ENCODE results near the gene MRI1. TPM values are rescaled to one million over a fixed set of nuclear protein-coding genes. Genes with fewer than 3 reads are reported as not detected.

The MRI1 gene
- total RNA-seq, 1 donor from 2014 or later: 89.9 TPM

DNA sequence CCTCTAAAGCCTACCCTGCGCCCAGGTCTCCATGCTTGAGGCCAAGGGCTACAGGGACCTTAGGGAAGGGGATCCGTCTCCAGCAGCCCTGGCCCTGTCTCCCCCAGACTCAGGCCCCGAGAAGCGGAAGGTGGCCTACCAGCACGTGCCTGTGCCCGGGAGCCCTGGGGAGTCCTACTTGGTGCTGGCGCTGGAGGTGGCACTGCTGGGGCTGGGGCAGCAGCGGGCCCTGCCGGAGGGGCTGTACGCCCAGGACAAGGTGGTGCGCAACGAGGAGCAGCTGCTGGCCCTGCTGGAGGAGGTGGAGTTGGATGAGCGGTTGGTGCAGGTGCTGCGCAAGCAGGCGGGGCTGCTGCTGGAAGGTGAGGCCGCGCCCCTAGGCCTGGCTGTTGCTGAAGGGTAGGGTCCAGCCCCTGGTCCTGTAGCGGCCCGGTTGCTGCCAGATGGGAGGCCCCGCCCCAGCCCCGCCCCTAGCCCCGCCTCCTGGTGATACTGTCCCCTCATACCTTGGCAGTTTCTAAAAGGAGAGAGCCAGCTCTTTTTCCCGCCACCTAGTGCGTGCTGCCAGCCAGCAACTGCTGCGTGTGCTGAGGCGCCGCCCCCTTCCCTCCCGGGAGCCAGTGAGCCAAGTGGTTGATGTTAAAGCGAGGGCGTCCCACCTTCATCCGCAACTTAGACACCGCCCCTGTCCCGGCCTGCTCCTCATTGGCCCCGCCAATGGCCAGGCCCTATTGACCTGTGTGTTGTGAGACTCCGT is 53.5 kb downstream of the MRI1 start:
- intact Hi-C loops (cut with DNase I): no loop called here
- no peaks in the 10 kb centered on the region for H3K9me3 ChIP-seq
- peak in 1 of 2 donors; percentile 70 for DNase-seq (ENCODE audit: low spot score in 2 of 2)
- H3K36me3 ChIP-seq: peaks cover 6 to 16% of the 10 kb centered on the region in 2 donors
- peaks cover 0 to 4% of the 10 kb centered on the region in 2 donors for H3K4me1 ChIP-seq
- TF ChIP-seq, protein P1, sequence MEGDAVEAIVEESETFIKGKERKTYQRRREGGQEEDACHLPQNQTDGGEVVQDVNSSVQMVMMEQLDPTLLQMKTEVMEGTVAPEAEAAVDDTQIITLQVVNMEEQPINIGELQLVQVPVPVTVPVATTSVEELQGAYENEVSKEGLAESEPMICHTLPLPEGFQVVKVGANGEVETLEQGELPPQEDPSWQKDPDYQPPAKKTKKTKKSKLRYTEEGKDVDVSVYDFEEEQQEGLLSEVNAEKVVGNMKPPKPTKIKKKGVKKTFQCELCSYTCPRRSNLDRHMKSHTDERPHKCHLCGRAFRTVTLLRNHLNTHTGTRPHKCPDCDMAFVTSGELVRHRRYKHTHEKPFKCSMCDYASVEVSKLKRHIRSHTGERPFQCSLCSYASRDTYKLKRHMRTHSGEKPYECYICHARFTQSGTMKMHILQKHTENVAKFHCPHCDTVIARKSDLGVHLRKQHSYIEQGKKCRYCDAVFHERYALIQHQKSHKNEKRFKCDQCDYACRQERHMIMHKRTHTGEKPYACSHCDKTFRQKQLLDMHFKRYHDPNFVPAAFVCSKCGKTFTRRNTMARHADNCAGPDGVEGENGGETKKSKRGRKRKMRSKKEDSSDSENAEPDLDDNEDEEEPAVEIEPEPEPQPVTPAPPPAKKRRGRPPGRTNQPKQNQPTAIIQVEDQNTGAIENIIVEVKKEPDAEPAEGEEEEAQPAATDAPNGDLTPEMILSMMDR (IDR thresholded peaks at IDR 0.05): no peak
- H3K4me3 ChIP-seq: no peak overlapping the region
- H3K27ac ChIP-seq: no peak overlapping the region
- no peaks in the 10 kb centered on the region for H3K27me3 ChIP-seq

DNA sequence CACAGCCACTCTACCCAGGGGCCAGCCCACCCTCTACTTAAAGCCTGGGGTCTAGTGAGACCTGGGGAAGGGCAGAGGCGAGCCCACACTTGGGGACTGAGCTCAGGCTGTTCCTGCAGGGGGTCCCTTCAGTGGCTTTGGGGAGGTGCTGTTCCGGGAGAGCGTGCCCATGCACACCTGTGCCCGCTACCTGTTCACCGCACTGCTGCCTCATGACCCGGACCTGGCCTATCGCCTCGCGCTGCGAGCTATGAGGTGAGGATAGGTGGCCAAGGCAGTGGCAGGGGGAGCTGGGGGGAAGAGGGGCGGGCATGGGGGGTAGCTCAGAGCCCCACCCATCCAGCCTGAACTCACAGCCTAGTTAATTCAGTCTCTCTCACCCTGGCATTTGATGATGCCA is 54.9 kb downstream of the MRI1 start:
- no peak overlapping the region for H3K27ac ChIP-seq

DNA sequence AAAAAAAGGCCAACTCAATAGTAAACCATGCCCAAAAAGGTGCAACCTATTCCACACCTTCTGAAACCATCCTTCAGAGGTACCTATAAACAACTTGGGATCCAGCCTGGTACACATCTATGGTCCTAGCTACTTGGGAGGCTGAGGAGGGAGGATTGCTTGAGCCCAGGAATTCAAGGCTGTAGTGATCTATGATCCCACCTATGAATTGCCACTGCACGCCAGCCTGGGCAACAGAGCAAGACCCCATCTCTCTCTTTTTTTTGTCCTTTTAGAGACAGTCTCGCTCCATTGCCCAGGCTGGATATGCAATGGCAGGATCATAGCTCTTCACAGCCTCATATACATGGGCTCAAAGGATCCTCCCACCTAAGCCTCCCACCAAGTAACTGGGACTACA is 57.0 kb downstream of the MRI1 start:
- Histone ChIP-seq H3K4me1 (peaks cover 0 to 9% of the 10 kb centered on the region in 2 donors), H3K9me3 (no peaks in the 10 kb centered on the region), H3K27me3 (no peaks in the 10 kb centered on the region), H3K4me3 (no peak overlapping the region), H3K27ac (peak overlapping the region in 1 of 2 donors; percentile 82), H3K36me3 (peaks cover 5 to 15% of the 10 kb centered on the region in 2 donors)
- intact Hi-C loops (cut with DNase I): loop anchor here (2.0 to 5.0 kb wide), 2 partner anchors 24 to 41 kb away; no protein-coding TSS in a partner anchor
- TF ChIP-seq, protein P1 (IDR thresholded peaks at IDR 0.05): no peak
- no peak for DNase-seq (ENCODE audit: low spot score in 2 of 2)

More for the DNA sequence above, 54.9 kb downstream of the MRI1 start:
- no peak for DNase-seq (ENCODE audit: low spot score in 2 of 2)
- Histone ChIP-seq H3K4me3 (no peak overlapping the region), H3K36me3 (peaks cover 4 to 7% of the 10 kb centered on the region in 2 donors), H3K9me3 (no peaks in the 10 kb centered on the region), H3K4me1 (peaks cover 0 to 9% of the 10 kb centered on the region in 2 donors), H3K27me3 (no peaks in the 10 kb centered on the region)
- TF ChIP-seq, protein P1 (IDR thresholded peaks at IDR 0.05): no peak
- intact Hi-C loops (cut with DNase I): no loop called here

DNA sequence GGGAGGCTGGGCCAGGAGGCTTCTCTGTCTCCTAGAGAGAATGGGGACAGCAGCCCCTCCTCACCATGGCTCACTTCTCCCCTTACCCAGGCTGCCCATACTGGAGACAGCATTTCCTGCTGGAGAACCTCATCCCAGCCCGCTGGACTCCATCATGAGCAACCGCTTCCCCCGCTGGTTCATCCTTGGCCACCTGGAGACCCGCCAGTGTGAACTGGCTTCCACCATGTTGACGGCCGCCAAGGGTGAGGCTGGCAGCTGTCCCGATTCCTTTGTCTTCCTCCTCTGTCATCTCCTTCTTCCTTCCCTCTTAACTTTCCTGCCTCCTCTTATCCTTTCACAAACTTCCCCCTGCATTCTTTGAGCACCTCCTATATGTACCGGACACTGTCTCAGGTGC is 58.9 kb downstream of the MRI1 start:
- peaks cover 0 to 9% of the 10 kb centered on the region in 2 donors for H3K4me1 ChIP-seq
- intact Hi-C loops (cut with DNase I): loop anchor here (5.0 kb wide), 1 partner anchor 39 kb away; no protein-coding TSS in a partner anchor
- peak overlapping the region; percentile 53 to 82 for H3K27ac ChIP-seq
- DNase-seq (ENCODE audit: low spot score in 2 of 2): no peak
- no peak overlapping the region for H3K4me3 ChIP-seq
- peaks cover 13 to 21% of the 10 kb centered on the region in 2 donors for H3K36me3 ChIP-seq
- TF ChIP-seq, protein P1 (IDR thresholded peaks at IDR 0.05): no peak
- no peaks in the 10 kb centered on the region for H3K9me3 ChIP-seq
- H3K27me3 ChIP-seq: no peaks in the 10 kb centered on the region

Other genes with a start within 250 kb of the MRI1 start
- 163 TPM for gene C19orf53, start 9.9 kb downstream of the MRI1 start, total RNA-seq
- gene ZSWIM4, start 30.9 kb downstream of the MRI1 start, total RNA-seq: 23.2 TPM
- gene NANOS3, start 112.6 kb downstream of the MRI1 start, total RNA-seq: not detected
- not detected for gene BRME1, start 141.6 kb downstream of the MRI1 start, total RNA-seq
- gene CC2D1A, start 141.7 kb downstream of the MRI1 start, total RNA-seq: 128 TPM
- 12.9 TPM for gene PODNL1, start 173.9 kb downstream of the MRI1 start, total RNA-seq
- gene DCAF15, start 188.0 kb downstream of the MRI1 start, total RNA-seq: 35.0 TPM
- 3.3 TPM for gene RFX1, start 241.8 kb downstream of the MRI1 start, total RNA-seq

All from ascending aorta (tissue), 2 donors.